ENCODE data around the gene PDSS1.
"Not testable (repeated sequence)": the region's sequence is repeated elsewhere in the genome, so short reads cannot be mapped to it uniquely, and the experiment has no call there.

The PDSS1 gene, protein sequence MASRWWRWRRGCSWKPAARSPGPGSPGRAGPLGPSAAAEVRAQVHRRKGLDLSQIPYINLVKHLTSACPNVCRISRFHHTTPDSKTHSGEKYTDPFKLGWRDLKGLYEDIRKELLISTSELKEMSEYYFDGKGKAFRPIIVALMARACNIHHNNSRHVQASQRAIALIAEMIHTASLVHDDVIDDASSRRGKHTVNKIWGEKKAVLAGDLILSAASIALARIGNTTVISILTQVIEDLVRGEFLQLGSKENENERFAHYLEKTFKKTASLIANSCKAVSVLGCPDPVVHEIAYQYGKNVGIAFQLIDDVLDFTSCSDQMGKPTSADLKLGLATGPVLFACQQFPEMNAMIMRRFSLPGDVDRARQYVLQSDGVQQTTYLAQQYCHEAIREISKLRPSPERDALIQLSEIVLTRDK

DNA sequence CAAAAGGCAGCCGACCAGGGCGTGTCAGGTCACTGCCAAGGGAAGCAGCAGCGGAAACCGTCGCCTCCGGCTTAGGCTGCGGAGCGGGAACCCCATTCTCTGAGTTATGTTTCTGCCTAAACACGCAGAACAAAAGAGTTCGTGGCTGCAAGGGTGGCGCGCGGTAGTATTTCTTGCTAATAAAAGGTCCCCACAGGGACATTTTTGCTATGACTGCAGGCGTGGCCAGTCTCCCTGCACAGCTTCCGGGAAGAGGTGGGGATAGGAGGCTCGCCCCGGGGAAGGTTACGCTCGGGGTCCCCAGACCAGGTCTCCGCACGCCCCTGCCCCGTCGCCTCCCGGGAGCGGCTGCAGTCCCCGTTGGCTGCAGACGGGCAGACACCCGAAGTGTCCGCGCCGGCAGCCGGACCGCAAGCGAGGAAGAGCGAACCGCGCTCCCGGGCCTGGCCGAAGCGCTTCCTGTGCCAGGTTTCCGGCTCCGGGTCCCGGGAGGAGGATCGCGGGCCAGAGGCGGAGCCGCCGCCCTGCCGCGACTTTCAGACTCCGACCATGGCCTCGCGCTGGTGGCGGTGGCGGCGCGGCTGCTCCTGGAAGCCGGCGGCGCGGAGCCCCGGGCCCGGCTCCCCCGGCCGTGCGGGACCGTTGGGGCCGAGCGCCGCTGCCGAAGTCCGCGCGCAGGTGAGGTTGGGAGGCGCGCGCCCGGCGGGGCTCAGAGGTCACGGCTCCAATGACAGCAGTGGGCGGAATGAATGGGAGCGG lies at the start of gene PDSS1:
Gene PDSS1 (plus strand): TSS at position 539 of the 759 bp plus-strand sequence. CDS start 11 bp downstream, at position 550.
- no peak for DNase-seq (ENCODE audit: low read depth, low spot score)
- peak within 1 kb of the TSS; percentile 84 for H3K27ac ChIP-seq

DNA sequence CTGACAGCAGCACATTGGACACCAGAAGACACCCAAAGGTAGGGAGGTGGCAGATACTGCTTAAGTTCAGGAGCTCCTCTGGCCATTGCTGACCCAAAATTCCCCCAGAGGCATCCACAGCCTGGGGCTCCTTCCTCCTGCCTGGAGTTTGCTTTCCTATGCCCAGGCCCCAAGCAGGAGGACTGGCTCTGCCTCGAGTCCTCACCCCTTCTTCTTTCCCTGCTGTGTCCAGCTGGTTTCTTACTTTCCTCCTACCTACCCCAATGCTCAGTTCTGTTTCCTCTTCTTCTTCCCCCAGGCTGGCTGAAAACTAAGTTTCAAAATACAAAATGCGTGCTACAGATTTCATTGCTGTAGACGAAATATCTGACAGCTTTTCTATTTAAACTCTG lies 49.3 kb upstream of the PDSS1 start:
- not testable (repeated sequence) for H3K27ac ChIP-seq; DNase-seq (ENCODE audit: low read depth, low spot score)

DNA sequence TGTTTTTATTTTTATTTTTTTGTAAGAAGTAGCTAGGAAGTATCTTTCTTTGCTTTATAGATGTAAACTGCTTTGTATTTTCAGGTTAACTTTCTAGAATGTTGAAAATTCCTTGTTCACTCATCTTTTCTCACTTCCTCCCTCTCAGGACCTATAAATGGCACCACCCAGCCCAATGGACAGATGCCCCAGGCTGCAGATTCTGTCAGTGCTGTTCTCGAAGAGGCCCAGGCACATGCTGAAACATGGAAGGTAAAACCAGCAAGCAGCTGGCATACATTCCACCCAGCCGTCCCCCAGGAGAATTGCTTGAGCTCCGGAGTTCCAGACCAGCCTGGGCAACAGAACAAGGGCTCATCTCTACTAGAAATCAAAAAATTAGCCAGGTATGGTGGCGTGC lies 47.1 kb upstream of the PDSS1 start:
- no peak overlapping the region for H3K27ac ChIP-seq
- no peak for DNase-seq (ENCODE audit: low read depth, low spot score)

DNA sequence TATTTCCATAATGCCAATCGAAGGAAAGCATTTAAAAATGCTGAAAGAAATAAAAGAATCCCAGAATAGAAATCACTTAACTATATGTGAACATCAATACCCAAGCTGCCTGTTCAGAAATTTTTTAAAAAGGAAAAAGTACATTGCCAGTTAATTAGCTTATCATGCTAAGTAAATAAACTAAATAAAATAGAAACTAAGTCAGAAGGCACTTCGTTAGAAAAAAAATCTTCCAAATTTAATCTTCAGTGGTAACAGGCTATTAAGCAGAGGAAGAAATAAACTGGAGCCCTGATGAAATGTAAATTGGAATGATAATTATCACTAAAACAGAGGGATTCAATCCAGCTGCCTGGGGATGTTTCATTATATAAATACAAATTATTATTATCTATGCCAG lies 46.0 kb upstream of the PDSS1 start:
- not testable (repeated sequence) for H3K27ac ChIP-seq; DNase-seq (ENCODE audit: low read depth, low spot score)

DNA sequence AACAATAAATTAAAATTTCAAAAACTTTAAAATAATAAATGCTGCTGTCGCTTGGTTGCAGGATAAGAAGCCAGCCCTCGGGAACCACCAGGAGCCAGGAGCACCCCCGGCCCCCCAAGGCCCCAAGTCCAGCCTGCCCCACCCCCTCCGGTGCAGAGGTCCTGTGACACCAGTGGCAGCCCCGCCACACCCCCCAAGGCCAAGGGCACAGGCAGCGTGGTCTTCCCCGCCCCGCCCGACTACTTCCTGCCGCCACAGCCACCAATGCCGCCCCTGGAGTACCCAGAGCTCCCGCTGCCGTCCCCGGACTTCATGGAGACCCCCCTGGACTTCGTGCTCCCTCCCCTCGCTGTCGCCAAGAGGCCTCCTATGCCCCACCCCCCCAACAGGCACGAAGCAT lies 44.5 kb upstream of the PDSS1 start:
- DNase-seq (ENCODE audit: low read depth, low spot score): no peak
- H3K27ac ChIP-seq: no peak overlapping the region

- no peak overlapping the region for H3K27ac ChIP-seq
- DNase-seq (ENCODE audit: low read depth, low spot score): no peak
Measured at GRCh38 chr10:26655746-26656145, 41.8 kb upstream of the PDSS1 start.

GRCh38 chr10:26662864-26663263 lies 34.6 kb upstream of the PDSS1 start:
- no peak overlapping the region for H3K27ac ChIP-seq
- no peak for DNase-seq (ENCODE audit: low read depth, low spot score)

DNA sequence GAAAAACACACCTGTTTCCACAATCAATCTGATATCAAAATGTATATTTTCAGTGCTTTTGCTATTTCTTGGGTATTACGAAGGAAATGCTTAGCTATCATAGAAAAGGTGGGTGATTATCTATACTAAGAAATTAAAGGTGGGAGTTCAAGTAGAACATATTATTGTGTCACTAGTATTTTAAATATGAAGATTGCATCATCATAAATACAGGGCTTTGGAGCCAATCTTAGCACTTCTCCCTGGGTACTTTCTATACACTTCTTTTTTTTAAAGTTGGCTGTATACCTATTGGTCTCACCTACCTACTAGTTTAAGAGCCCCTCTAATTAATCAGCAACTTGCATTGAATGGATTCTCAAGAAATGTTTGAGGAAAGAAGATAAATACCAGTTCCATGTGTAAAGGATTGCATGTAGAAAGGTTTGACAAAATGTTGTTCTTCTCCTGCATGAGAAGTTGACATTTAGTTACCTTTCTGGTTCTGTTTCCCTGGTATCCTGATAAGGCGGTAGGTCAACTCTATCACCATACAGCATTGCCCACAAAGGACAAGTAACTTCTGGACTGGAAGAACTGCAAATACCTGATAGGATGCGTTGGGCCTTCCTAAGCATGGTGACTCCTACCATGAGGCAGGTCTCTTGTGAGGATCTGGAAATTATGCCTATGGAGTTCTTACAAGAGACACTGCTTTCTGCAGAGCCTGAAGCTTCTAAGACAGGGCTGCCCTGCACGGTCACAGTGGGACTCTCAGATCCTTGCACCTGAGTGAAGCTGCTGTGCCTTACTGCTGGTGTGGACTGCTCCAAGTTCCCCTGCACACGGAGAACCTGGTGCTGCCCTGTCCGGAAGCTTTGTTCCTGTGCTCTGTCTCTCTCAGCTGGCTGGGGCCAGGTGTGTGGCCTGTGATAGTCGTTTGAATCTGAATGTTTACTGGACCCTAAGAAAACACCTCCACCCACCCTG lies 32.1 kb upstream of the PDSS1 start:
- no peak overlapping the region for H3K27ac ChIP-seq
- no peak for DNase-seq (ENCODE audit: low read depth, low spot score)

DNA sequence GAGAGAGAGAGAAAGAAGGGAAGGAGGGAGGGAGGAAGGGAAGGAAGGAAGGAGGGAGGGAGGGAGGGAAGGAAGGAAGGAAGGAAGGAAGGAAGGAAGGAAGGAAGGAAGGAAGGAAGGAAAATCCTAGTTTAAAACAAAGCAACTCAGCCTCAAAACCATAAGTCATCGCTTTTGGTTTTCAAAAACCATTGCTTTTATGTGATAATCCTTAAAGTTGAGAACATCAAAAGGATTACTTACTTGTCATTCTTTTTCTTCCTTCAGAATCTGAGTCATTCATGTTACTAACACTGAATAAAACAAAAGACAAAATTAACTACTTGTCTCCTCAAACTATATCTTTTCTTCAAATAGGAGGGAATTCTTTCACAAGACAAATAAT lies 21.6 kb upstream of the PDSS1 start:
- DNase-seq (ENCODE audit: low read depth, low spot score): no peak
- H3K27ac ChIP-seq: no peak overlapping the region

GRCh38 chr10:26679588-26679987 lies 17.9 kb upstream of the PDSS1 start:
- no peak for DNase-seq (ENCODE audit: low read depth, low spot score)
- H3K27ac ChIP-seq: no peak overlapping the region

DNA sequence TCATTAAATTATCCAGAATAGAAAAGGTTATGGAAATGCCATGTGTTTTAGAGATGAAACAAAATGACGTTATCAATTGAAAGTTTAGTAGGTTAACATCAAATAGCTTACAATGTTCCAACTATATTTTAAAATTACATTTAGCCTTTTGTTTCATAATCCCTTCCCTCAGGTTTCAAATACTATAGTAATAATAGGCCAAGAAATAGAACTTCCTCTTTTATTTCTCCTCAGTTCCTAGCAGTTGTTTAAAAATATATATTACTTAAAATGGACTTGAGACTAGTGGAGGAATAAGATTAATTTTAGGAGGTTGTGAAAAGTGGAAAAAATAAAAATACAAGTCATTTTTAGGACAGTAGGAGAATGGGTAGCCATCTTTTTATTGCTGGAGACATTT lies 16.4 kb upstream of the PDSS1 start:
- no peak overlapping the region for H3K27ac ChIP-seq
- DNase-seq (ENCODE audit: low read depth, low spot score): no peak

GRCh38 chr10:26681971-26682370 lies 15.5 kb upstream of the PDSS1 start:
- DNase-seq (ENCODE audit: low read depth, low spot score); H3K27ac ChIP-seq: not testable (repeated sequence)

DNA sequence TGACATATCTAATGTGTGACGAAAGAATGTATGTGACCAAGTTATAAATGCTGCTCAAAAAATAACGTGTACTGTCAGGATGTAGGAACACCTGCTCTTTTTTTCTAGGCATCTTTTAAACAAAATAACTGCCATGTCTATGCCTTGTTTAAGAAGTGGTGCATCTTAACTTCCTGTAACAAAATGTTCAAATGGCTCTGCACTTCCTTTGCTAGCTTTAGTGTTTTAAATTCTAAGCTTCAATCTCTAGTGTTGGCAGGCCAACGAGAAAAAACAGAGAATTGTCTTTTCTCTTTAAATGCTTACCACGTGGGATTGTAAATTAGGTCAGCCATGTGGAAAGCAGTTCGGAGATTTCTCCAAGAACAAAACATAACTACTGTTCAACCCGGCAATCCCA lies 14.6 kb upstream of the PDSS1 start:
- no peak overlapping the region for H3K27ac ChIP-seq

DNA sequence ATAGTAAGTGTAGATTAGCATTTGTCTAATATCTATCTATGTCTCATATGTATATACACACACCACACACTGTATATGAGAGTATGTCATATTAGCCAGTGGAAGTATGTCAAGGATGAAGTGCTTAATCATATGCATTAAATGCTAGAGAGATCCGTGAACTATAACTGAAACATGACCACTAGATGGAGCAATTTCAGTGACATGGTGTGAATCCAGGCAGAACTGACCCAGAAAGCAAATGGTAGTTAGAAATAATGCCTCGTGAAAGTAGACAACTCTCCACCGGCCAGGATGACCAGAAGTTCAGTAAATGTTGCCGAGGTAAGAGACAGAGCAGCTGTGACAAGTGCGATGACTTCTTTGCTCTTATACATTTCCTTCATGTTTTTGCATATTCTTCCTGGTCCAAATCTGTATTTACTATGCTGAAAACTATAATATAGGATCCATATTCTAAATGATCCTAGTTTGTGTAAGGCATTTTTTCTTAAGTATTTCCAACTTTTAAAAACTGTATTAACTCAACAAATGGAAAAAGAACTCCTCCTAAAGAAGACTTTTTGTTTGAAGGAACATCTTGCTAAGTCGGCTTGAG lies 12.7 kb upstream of the PDSS1 start:
- H3K27ac ChIP-seq; DNase-seq (ENCODE audit: low read depth, low spot score): not testable (repeated sequence)

More for the DNA sequence above, 14.6 kb upstream of the PDSS1 start:
- DNase-seq (ENCODE audit: low read depth, low spot score): no peak

GRCh38 chr10:26685441-26685840 lies 12.1 kb upstream of the PDSS1 start:
- no peak overlapping the region for H3K27ac ChIP-seq
- DNase-seq (ENCODE audit: low read depth, low spot score): no peak

- H3K27ac ChIP-seq: no peak overlapping the region
Measured at GRCh38 chr10:26689399-26689798, 8.1 kb upstream of the PDSS1 start.

DNA sequence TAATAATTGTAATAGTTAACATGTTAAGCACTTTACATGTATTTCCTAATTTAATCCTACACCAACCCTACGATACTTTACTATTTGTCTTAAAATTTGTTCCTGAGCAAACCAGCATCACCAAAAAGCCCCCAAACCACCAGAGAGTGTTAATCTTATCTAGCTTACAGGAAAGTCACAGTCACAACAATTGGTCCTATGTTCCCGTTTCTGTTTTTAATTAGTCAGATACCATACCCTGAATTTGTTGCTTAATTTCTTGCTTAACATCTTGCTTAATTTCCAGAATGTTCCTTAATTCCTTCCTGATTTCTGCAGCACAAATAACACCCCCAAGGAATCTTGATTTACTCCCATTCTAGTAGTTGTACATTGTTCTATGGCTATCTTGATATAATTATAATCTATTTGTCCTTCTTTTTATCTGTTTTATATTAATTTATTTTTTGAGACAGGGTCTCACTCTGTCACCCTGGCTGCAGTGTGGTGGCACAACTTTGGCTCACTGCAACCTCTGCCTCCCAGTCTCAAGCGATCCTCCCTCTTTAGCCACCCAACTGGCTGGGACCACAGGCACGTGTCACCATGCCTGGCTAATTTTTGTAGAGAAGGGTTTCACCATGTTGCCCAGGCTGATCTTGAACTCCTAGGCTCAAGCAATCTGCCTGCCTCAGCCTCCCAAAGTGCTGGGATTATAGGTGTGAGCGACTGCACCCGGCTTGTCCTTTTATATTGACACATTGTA lies 6.6 kb upstream of the PDSS1 start:
- no peak for DNase-seq (ENCODE audit: low read depth, low spot score)
- H3K27ac ChIP-seq: no peak overlapping the region

More at GRCh38 chr10:26689399-26689798, 8.1 kb upstream of the PDSS1 start:
- DNase-seq (ENCODE audit: low read depth, low spot score): no peak

DNA sequence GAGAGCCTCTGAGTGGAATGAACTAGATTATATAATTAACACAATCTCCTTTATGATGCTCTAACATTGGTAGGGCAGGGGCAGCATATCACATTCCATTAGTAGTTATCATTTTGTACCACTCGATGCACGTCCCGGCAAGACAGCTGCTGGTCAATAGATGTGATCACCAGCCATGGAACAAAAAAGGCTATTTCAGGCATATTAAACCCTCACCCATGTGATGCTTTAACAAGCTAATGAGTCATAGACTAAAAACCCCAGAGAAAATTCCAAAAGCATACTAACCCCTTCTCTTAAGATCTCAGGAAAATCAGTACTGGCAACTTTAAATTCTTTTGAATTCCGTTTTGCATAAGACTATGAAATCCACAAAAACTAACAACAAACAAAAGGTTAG lies 3.0 kb upstream of the PDSS1 start:
- not testable (repeated sequence) for H3K27ac ChIP-seq; DNase-seq (ENCODE audit: low read depth, low spot score)

GRCh38 chr10:26696786-26697162 lies 727 bp upstream of the PDSS1 start:
- peak; percentile 45 for DNase-seq (ENCODE audit: low read depth, low spot score)
- peak overlapping the region; percentile 84 for H3K27ac ChIP-seq
